HEK293 (cell line): ENCODE measurements around the gene BRF1.
A peak's percentile ranks its signal among the peaks of the same experiment; 100 is the strongest.

Source experiments
- GLIS2 ChIP-seq: fragments of 450-650 bp; formaldehyde crosslinking; IDR thresholded peaks from 2 replicates; pipeline ENCODE4 v1.5.1; 2016; ENCODE audit warnings: missing biosample characterization, missing genetic modification characterization
- HOXD13 ChIP-seq: sonication (generic); formaldehyde crosslinking; IDR thresholded peaks from 2 replicates; pipeline ENCODE4 v1.8.0; 2022; ENCODE audit warnings: missing genetic modification reagents, borderline replicate concordance
- KLF7 ChIP-seq: fragments of 450-650 bp; formaldehyde crosslinking; IDR thresholded peaks from 2 replicates; pipeline ENCODE4 v1.5.1; 2016; ENCODE audit warnings: missing biosample characterization, missing genetic modification characterization, borderline replicate concordance
- MYNN ChIP-seq: fragments of 450-650 bp; formaldehyde crosslinking; IDR thresholded peaks from 2 replicates; pipeline ENCODE4 v1.5.1; 2016; ENCODE audit warnings: missing biosample characterization, missing genetic modification characterization, borderline replicate concordance
- PBX3 ChIP-seq: sonication (generic); formaldehyde crosslinking; IDR thresholded peaks from 2 replicates; pipeline ENCODE4 v1.8.1; 2022; ENCODE audit warnings: mild to moderate bottlenecking, moderate library complexity, missing genetic modification reagents
- REST ChIP-seq: fragments of 450-650 bp; formaldehyde crosslinking; IDR thresholded peaks from 2 replicates; pipeline ENCODE4 v1.5.1; 2016; ENCODE audit warnings: missing biosample characterization, missing genetic modification characterization
- SETDB1 ChIP-seq: IDR thresholded peaks from one replicate; pipeline ENCODE4 v1.6.1; 2017; ENCODE audit warnings: mild to moderate bottlenecking, low read length, moderate library complexity, mixed read lengths; ENCODE audit not compliant: insufficient read length
- SP7 ChIP-seq: fragments of 450-650 bp; formaldehyde crosslinking; IDR thresholded peaks from 2 replicates; pipeline ENCODE4 v1.5.1; 2016; ENCODE audit warnings: missing biosample characterization, missing genetic modification characterization
- ZBTB7A ChIP-seq: fragments of 450-650 bp; formaldehyde crosslinking; IDR thresholded peaks from 2 replicates; pipeline ENCODE4 v1.5.1; 2016; ENCODE audit warnings: low read depth, missing biosample characterization, missing genetic modification characterization
- ZBTB8A ChIP-seq: fragments of 450-650 bp; formaldehyde crosslinking; IDR thresholded peaks from 2 replicates; pipeline ENCODE4 v1.5.1; 2016; ENCODE audit warnings: missing biosample characterization, missing genetic modification characterization
- ZFHX2 ChIP-seq: fragments of 450-650 bp; formaldehyde crosslinking; conservative IDR thresholded peaks from 2 replicates; pipeline ENCODE4 v1.5.1; 2016; ENCODE audit warnings: missing biosample characterization, missing genetic modification characterization
- ZNF112 ChIP-seq: fragments of 450-650 bp; formaldehyde crosslinking; IDR thresholded peaks from 2 replicates; pipeline ENCODE4 v1.5.0; 2017; ENCODE audit warnings: missing biosample characterization, missing genetic modification characterization
- ZNF140 ChIP-seq: fragments of 450-650 bp; formaldehyde crosslinking; IDR thresholded peaks from 2 replicates; pipeline ENCODE4 v1.5.1; 2016; ENCODE audit warnings: missing biosample characterization, missing genetic modification characterization
- ZNF146 ChIP-seq: fragments of 450-650 bp; formaldehyde crosslinking; IDR thresholded peaks from 2 replicates; pipeline ENCODE4 v1.5.1; 2016; ENCODE audit warnings: missing biosample characterization, missing genetic modification characterization
- ZNF202 ChIP-seq: fragments of 450-650 bp; formaldehyde crosslinking; IDR thresholded peaks from 2 replicates; pipeline ENCODE4 v1.5.1; 2016; ENCODE audit warnings: missing biosample characterization, missing genetic modification characterization, borderline replicate concordance
- ZNF223 ChIP-seq: fragments of 450-650 bp; formaldehyde crosslinking; IDR thresholded peaks from 2 replicates; pipeline ENCODE4 v1.5.1; 2016; ENCODE audit warnings: missing biosample characterization, missing genetic modification characterization
- ZNF248 ChIP-seq: fragments of 450-650 bp; formaldehyde crosslinking; IDR thresholded peaks from 2 replicates; pipeline ENCODE4 v1.5.1; 2017; ENCODE audit warnings: missing biosample characterization, missing genetic modification characterization
- ZNF394 ChIP-seq: fragments of 450-650 bp; formaldehyde crosslinking; IDR thresholded peaks from 2 replicates; pipeline ENCODE4 v1.5.1; 2016; ENCODE audit warnings: missing biosample characterization, missing genetic modification characterization, mild to moderate bottlenecking, moderate library complexity, borderline replicate concordance
- ZNF416 ChIP-seq: fragments of 450-650 bp; formaldehyde crosslinking; IDR thresholded peaks from 2 replicates; pipeline ENCODE4 v1.5.1; 2016; ENCODE audit warnings: missing biosample characterization, missing genetic modification characterization
- ZNF449 ChIP-seq: fragments of 450-650 bp; formaldehyde crosslinking; IDR thresholded peaks from 2 replicates; pipeline ENCODE4 v1.5.1; 2017; ENCODE audit warnings: missing biosample characterization, mild to moderate bottlenecking, missing genetic modification characterization, moderate library complexity
- ZNF510 ChIP-seq: fragments of 450-650 bp; formaldehyde crosslinking; IDR thresholded peaks from 2 replicates; pipeline ENCODE4 v1.5.1; 2018; ENCODE audit warnings: mild to moderate bottlenecking, missing genetic modification characterization, missing biosample characterization; ENCODE audit not compliant: insufficient replicate concordance
- ZNF518A ChIP-seq: fragments of 450-650 bp; formaldehyde crosslinking; conservative IDR thresholded peaks from 2 replicates; pipeline ENCODE4 v1.5.1; 2016; ENCODE audit warnings: low read depth, missing biosample characterization, missing genetic modification characterization
- ZNF555 ChIP-seq: fragments of 450-650 bp; formaldehyde crosslinking; conservative IDR thresholded peaks from 2 replicates; pipeline ENCODE4 v1.5.1; 2017; ENCODE audit warnings: missing biosample characterization, mild to moderate bottlenecking, missing genetic modification characterization, inconsistent platforms
- ZNF677 ChIP-seq: fragments of 450-650 bp; IDR thresholded peaks from 2 replicates; pipeline ENCODE4 v1.5.0; 2018; ENCODE audit warnings: missing biosample characterization, mild to moderate bottlenecking, missing genetic modification characterization, moderate library complexity
- ZNF701 ChIP-seq: fragments of 450-650 bp; formaldehyde crosslinking; IDR thresholded peaks from 2 replicates; pipeline ENCODE4 v1.5.1; 2016; ENCODE audit warnings: missing biosample characterization, missing genetic modification characterization
- ZNF747 ChIP-seq: fragments of 450-650 bp; formaldehyde crosslinking; IDR thresholded peaks from 2 replicates; pipeline ENCODE4 v1.5.1; 2016; ENCODE audit warnings: missing biosample characterization, missing genetic modification characterization
- ZNF837 ChIP-seq: fragments of 450-650 bp; formaldehyde crosslinking; IDR thresholded peaks from 2 replicates; pipeline ENCODE4 v1.5.1; 2016; ENCODE audit warnings: missing biosample characterization, missing genetic modification characterization
- ZSCAN5A ChIP-seq: fragments of 450-650 bp; formaldehyde crosslinking; IDR thresholded peaks from 2 replicates; pipeline ENCODE4 v1.5.1; 2016; ENCODE audit warnings: missing biosample characterization, missing genetic modification characterization

Gene BRF1

GRCh38 chr14:105315941-105316576 is 15.3 kb upstream of the BRF1 start (continued):
- TF ChIP-seq ZNF518A (tag by site-specific recombination) = no peak
- TF ChIP-seq ZSCAN5A (tag by site-specific recombination) = no peak
- TF ChIP-seq ZNF146 (tag by site-specific recombination) = no peak
- peak; percentile 30; the same call in 1 of the 2 replicates for TF ChIP-seq ZNF394 (tag by site-specific recombination)
- no peak for TF ChIP-seq REST (tag by site-specific recombination)
- TF ChIP-seq KLF7 (tag by site-specific recombination) = no peak
- TF ChIP-seq ZNF747 = no peak
- no peak for TF ChIP-seq SETDB1
- TF ChIP-seq SP7 (tag by site-specific recombination) = 0 out of 2 replicates have a peak, but pooled peaks have one; percentile 25
- TF ChIP-seq HOXD13 (CRISPR knock-in tag) = no peak
- no peak for TF ChIP-seq ZNF510 (tag by site-specific recombination)
- no peak for TF ChIP-seq MYNN (tag by site-specific recombination)
- TF ChIP-seq ZBTB8A (tag by site-specific recombination) = peak; percentile 14; the same call in 1 of the 2 replicates
- TF ChIP-seq ZFHX2 (tag by site-specific recombination) = no peak
- TF ChIP-seq PBX3 = no peak
- no peak for TF ChIP-seq ZNF701
- no peak for TF ChIP-seq ZNF202 (tag by site-specific recombination)
- TF ChIP-seq ZNF449 (tag by site-specific recombination) = no peak
- no peak for TF ChIP-seq ZNF223 (tag by site-specific recombination)
- TF ChIP-seq ZNF677 (tag by site-specific recombination) = no peak
- no peak for TF ChIP-seq ZNF112
- no peak for TF ChIP-seq ZNF248 (tag by site-specific recombination)
- TF ChIP-seq ZNF140 = no peak
- TF ChIP-seq ZNF555 (tag by site-specific recombination) = no peak
- no peak for TF ChIP-seq ZBTB7A (tag by site-specific recombination)
- no peak for TF ChIP-seq ZNF837
- no peak for TF ChIP-seq ZNF416
- 0 out of 2 replicates have a peak, but pooled peaks have one; percentile 8 for TF ChIP-seq GLIS2 (tag by site-specific recombination)
